Left hindlimb (tissue), 1 donor: ENCODE data around the gene PHKG1.
"Not testable (repeated sequence)": the region's sequence is repeated elsewhere in the genome, so short reads cannot be mapped to it uniquely, and the experiment has no call there.

Experiments used
- DNase-seq: peaks from one replicate; pipeline ENCODE4 v3.0.0-alpha.2; 2018

The PHKG1 gene

DNA sequence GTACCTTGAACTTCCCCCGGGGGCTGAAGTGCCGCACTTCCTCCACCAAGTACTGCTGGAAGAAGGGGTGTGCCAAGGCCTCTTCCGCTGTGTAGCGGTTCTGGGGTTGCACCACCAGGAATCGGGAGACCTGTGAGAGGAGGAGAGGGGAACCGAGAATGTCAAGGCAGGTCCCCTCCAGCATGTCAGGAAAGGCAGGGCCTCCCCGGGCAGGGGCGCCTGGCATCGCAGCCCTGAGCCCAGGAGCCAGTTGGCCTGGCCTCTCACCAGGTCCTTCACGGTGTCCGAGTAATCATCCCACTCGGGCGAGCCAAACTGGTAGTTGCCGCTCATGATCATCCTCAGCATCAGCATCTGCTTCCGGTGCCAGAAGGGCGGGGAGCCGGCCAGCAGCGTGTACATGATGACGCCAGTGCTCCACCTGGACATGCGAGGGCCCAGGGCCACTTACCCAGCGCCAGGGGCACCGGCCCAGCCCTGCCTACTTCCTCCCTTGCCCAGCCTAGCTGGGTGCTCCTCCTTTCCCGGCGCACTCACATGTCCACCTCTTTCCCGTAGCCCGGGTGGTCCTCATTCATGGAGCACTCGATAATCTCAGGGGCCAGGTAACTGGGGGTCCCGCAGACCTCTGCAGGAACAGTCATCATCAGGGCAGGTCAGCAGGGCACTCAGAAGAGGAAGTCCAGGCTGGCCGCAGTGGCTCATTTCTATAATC lies 11.0 kb downstream of the PHKG1 start:
- DNase-seq = no peak

DNA sequence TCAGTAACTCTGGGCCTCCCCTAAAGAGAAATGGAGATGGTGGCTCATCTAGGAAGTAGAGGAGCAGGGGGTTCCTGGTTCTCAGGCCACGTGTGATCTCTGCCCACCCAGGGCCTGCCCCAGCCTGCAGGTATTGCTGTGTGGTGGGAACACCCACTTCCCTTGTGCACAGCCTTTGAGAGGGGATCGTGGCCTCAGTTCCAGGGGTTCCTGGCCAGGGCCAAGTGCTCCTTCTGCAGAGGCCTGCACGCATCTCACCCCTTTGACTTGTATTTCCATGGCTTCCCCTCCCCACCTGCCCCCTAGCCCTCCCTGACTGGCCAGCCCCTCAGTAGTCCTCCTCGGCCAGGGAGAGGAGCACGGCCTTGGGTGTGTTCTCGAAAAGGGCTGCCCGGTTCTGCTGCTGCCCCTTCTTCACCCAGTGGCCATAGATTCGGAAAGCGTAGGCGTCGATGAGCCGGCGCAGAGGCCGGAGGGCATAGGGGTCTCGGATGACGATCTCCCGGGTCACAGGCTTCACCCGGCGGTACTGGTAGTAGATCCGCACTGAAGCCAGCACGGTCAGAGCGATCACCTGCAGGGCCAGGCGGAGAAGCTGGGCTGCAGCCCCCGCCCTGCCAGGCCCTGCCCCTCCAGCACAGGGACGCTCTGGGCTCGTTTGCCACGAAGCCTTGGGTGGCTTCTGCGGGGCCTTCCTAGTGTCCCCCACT lies 11.9 kb downstream of the PHKG1 start:
- DNase-seq = not testable (repeated sequence)

DNA sequence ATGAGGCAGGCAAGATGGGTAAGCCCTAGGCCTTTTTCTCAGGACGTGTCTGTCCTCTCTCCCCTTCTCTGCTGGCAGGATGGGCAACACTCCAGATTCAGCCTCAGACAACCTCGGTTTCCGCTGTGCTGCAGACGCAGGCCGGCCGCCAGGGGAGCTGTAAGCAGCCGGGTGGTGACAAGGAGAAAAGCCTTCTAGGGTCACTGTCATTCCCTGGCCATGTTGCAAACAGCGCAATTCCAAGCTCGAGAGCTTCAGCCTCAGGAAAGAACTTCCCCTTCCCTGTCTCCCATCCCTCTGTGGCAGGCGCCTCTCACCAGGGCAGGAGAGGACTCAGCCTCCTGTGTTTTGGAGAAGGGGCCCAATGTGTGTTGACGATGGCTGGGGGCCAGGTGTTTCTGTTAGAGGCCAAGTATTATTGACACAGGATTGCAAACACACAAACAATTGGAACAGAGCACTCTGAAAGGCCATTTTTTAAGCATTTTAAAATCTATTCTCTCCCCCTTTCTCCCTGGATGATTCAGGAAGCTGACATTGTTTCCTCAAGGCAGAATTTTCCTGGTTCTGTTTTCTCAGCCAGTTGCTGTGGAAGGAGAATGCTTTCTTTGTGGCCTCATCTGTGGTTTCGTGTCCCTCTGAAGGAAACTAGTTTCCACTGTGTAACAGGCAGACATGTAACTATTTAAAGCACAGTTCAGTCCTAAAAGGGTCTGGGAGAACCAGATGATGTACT lies 13.1 kb downstream of the PHKG1 start:
- peak; percentile 77 for DNase-seq

DNA sequence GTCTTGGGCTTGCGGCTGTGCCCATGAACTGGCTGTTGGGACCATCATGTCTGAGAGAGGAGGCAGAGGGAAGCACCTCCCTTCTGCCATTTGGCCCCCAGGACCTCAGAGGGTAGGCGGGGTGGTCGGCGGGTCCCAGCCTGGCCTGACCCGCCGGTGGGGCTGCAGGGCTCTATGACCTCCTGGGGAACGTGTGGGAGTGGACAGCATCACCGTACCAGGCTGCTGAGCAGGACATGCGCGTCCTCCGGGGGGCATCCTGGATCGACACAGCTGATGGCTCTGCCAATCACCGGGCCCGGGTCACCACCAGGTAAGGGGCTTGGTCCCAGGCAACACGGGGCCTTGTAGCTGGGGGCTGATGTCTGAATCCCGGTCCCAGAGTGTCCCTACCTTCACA lies 14.6 kb downstream of the PHKG1 start:
- DNase-seq = no peak

DNA sequence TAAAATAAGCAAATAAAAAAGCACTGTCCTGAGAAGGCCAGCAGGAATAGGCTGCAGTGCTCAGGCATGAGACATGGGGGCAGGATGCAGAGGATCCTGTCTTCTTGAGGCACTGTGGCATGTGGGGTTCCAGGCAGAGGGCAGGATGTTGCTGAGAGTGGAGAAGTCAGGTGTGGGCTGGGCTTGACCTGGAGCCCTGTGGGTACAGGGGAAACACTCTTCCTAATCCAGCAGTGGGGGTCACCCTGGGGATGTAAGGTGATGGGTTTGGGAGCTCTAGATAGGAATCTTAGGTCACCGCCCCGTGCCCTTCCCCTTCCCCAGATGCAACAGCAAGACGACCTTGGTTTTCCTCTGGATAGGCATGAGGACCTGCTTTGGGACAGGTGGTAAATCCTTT lies 15.1 kb downstream of the PHKG1 start:
- DNase-seq = no peak

DNA sequence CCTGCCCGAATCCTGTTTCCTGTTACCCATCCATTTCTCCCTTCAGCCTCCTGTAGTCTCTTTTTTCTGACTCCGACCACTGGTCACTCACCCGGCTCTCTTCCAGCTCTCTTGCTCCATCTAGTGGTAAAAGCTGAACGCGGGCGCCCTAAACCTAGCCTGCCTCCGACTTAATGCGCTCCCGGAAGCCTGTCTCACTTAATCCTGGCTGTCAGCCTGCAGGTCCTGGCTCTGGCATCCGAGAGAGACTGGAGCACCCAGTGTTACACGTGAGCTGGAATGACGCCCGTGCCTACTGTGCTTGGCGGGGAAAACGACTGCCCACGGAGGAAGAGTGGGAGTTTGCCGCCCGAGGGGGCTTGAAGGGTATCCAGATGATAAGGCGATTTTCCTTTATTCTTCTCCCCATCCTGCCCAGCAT lies 18.4 kb downstream of the PHKG1 start:
- peak; percentile 81 for DNase-seq

DNA sequence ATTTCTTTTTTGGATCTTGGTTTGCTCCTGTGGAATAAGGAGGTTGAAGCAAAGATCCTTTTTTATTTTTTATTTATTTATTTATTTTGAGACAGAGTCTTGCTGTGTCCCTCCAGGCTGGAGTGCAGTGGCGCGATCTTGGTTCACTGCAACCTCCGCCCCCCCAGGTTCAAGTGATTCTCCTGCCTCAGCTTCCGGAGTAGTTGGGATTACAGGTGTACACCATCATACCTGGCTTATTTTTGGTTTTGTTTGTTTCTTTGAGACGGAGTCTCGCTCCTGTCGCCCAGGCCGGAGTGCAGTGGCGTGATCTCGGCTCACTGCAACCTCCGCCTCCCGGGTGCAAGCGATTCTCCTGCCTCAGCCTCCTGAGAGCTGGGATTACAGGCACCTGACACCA lies 26.4 kb downstream of the PHKG1 start:
- not testable (repeated sequence) for DNase-seq

DNA sequence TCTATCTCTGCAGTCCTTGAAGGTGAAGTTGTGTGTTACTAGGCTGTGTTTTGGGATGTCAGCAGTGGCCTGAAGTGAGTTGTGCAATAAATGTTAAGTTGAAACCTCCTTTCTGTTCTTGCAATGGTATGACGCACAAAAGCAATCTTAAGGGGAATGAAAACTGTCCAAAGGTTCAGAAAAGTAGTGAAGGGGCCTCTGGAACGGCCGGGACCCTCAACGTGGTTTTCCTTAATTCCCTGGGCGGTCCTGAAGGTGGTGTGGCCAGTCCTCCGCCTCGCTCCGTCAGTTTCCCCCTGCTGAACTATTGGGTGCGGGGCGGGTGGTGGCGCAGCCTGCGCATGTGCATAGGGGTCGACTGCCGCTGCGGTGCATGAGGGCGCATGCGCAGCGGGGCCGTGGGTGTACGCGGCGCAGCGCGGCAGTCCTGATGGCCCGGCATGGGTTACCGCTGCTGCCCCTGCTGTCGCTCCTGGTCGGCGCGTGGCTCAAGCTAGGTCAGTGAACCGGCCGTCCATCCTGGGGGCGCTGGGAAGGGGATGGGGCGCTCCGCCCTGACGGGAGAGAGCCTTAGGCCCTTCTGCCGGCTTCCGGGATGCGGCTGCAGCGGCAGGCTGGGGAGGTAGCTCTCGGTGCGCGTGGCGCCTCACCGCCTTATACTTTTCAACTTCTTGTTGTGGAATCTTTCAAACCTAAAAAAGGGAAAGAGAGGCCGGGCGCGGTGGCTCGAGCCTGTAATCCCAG lies 28.7 kb downstream of the PHKG1 start, which contains the start of gene SUMF2:
Gene SUMF2, plus strand, starts transcription at position 405 of the 744 bp plus-strand sequence. Its CDS starts 26 bp downstream, at position 431.
- peak; percentile 94 for DNase-seq

DNA sequence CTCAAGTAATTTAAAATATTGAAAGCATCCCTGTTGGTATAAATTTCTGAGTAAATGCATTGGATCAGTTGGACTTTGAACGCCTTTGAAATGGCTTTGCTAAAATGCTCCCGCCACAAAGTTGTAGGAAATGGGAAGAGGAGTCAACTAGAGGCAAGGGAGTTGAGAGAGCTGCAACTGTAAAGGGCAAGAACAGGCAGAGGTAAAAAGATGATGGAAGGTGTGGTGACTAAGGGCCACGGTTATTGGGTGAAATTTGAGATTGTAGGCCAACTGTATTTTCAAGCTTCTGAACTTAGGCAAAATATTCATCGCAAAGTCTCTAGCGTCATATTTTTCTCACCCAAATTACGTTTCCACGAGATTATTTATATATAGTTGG lies 29.3 kb downstream of the PHKG1 start:
- no peak for DNase-seq

DNA sequence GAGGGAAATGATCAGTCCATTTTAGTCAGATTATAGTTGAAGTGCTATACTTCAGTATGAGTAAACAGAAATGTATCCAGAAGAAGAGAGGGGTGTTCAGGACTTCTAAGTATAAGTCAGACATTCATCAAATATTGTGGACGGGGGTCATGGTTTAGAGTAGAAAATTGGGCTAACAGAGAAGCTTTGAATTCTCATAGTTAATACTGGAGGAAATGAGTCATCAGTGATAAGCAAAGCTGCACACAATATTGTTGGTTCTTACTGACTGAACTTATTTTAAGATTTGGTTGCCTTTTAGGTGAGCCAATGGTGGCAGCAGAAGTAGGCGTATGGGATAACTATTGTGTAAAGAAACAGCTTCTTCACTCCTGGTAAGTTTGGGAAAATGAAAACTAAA lies 30.4 kb downstream of the PHKG1 start:
- DNase-seq = no peak

DNA sequence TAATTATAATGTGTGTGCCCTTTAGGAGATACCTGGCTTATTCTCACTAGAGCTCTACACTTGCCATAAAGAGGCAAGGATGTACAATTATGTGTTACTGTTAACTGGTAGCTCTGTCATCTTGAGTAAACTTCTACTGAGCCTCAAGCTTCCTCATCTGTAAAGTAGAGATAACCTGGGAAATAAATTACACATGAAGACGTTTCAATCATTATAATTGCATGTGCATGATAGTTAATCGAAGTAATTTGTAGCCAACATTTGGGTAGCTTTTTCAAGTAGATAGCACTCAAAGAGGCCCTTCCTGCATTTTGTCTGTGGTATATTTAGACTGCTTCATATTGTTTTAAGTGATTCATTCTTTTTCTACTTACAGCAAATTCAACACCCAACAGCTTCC lies 38.8 kb downstream of the PHKG1 start:
- DNase-seq = no peak

DNA sequence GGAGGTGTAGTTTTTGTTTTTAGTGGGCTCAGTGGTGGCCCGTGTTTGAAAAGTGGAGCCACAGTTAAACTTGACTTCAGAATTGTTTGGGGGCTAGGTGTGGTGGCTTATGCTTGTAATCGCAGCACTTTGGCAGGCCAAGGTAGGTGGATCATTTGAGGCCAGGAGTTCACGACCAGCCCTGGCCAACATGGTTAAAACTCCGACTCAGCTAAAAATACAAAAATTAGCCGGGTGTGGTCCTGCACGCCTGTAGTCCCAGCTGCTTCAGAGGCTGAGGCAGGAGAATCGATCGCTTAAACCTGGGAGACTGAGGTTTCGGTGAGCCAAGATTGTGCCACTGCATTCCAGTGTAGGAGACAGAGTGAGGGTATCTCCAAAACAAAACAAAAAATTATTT lies 39.4 kb downstream of the PHKG1 start:
- no peak for DNase-seq

DNA sequence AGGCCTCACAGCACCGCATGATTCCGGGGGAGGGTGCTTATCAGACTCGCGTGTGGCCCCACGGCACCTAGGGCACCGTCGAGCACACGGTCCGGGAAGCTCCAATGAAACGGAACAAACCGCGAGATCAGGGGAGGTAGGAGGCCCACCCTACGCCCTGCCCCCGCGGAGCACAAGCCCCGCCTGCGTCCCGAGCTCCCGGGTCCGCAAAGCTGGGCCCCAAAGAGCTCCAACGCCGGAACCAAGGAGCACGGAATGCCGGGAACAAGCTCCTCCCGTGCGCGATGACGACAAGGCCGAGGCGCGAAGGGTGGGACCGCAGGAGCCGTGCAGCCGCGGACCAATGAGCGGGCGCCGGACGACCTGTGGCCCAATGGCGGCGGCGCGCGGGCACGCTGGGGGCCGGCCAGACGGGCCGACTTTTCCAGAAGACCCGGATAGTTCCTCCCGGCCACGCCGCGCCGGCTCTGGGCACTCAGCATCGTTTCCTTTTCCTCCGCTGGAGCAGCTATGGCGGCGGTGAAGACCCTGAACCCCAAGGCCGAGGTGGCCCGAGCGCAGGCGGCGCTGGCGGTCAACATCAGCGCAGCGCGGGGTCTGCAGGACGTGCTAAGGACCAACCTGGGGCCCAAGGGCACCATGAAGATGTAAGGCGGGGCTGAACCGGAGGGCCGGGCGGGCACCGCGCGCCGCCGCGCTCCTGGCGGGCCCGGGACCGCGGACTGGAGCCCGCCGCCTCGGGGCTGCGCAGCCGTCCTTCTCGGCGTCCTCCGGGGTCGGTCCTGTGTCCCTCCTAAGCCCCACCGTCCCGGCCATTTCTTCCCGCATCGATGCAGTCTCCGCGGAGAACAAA lies 41.2 kb downstream of the PHKG1 start, which contains the start of the genes CCT6A and PSPH:
Gene CCT6A, plus strand, starts transcription at position 427 of the 853 bp plus-strand sequence. Its CDS starts 84 bp downstream, at position 511.
Gene PSPH, minus strand, starts transcription at position 106 of the 853 bp plus-strand sequence. CDS start 30,232 bp downstream, outside the sequence.
- DNase-seq = peak; percentile 99

DNA sequence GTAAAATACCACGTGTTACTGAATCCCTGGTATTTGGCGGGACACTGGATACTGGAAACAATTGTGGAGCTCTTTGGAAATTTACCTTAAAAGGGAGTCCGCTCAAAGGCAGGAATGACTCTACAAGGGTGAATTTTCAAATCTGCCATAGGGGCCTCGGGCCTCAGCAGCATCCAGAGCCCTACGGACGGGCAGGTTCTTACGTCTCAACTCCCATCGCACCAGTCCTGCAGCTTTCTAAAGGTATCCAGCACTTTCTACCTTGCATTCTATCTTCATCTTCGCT lies 41.8 kb downstream of the PHKG1 start:
- no peak for DNase-seq

DNA sequence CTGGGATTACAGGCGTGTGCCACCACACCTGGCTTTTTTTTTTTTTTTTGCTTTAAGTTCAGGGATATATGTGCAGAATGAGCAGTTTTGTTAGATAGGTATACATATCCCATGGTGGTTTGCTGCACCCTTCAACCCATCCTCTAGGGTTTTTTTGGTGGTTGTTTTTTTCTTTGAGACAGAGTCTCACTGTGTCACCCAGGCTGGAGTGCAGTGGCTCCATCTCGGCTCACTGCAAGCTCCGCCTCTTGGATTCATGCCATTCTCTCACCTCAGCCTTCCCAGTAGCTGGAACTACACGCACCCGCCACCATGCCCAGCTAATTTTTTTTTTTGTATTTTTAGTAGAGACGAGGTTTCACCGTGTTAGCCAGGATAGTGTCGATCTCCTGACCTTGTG lies 44.0 kb downstream of the PHKG1 start:
- DNase-seq = not testable (repeated sequence)

DNA sequence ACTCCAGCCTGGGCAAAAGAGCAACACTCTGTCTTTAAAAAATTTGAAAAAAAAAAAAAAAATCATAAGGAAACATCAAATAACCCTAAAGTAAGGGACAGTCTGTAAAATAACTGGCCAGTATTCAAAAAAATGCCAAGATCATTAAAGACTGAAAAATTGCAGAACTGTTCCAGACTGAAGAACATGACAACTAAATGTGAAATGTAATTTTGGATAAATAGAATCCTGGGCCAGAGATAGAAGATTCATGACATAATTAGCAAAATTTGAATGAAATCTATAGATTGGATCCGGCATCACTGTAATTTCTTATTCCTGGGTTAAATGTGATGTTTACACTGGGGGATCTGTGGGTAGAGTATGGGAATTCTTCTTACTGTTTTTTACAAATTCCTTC lies 44.5 kb downstream of the PHKG1 start:
- no peak for DNase-seq

DNA sequence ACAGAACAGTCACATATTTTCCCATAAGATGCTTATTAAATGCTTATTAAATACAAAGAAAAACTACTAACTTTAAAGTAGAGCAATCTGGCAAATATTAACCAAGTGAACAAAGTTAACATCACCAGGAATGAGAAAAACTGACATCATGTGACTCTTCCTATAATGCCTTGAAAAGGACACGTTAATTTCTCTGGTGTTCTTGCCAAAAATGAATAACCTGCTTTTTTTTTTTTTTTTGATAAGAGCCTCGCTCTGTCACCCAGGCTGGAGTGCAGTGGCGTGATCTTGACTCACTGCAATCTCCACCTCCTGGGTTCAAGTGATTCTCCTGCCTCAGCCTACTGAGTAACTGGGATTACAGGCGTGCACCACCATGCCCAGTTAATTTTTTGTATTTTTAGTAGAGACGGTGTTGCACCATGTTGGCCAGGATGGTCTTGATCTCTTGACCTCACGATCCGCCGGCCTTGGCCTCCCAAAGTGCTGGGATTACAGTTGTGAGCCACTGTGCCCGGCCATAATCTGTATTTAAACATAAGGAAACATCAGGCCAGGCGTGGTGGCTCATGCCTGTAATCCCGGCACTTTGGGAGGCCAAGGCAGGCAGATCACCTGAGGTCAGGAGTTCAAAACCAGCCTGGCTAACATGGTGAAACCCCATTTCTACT lies 45.2 kb downstream of the PHKG1 start:
- DNase-seq = not testable (repeated sequence)

DNA sequence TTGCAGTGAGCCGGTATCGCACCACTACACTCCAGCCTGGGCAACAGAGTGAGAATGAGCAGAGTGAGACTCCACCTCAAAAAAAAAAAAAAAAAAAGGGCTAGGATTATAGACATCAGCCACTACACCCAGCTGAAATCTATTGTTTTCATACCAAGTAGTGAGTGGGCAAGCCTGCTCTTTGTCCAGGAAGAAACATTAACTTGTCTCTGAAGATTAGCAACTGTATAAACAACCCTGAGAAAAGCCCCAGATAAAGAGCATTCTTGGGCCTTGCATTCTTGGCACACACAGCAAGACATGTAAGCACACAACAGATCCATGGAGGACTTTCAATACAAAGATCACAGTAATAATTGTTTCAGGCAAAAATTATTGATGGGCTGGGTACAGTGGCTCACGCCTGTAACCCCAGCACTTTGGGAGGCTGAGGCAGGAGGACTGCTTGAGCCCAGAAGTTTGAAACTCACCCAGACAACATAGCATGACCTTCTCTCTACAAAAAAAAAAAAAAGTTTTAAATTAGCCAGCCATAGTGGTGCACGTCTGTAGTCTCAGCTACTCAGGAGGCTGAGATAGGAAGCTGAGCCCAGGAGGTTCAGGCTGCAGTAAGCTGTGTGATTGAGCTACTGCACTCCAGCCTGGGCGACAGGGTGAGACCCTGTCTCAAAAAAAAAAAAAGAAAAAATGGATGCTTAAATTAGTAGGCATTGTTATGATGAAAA lies 45.9 kb downstream of the PHKG1 start:
- DNase-seq = no peak

DNA sequence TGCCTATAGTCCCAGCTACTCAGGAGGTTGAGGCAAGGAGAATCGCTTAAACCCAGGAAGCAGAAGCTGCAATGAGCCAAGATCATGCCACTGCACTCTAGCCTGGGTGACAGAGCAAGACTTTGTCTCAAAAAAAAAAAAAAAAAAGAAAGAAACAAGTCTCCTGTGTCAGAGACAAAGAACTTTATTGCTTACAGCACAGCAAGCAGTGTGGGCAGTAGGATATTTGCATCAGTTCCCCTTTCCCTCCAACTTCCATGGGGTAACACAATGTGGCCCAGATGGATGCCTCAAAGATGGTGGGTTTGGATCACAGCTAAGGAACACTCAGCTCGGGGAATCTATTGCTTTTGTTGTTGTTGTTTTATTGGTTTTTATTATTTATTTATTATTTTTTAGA lies 47.0 kb downstream of the PHKG1 start:
- not testable (repeated sequence) for DNase-seq

DNA sequence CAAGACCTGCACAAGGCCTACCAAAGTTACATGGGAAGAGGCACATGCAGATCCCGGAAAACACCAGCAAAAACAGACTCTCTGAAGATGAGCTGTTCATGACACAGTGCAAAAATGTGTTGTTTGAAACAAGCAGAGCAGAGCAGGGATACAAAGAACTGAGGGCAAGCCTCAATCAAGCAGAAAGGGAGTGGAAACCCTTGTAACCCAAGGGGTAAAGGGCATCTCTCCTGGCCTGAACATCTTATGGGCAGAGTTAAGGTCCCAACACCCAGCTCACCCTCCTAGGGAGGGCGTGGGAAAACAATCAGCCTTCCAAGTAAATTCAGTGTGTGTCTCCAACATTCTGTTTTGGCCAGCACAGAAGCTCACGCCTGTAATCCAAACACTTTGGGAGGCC lies 52.0 kb downstream of the PHKG1 start:
- no peak for DNase-seq
